ENCODE data around the gene HES5. TPM values are rescaled to one million over a fixed set of nuclear protein-coding genes. Genes with fewer than 3 reads are reported as not detected.

HES5 gene
- total and polyA plus RNA-seq, 10 donors, result 0.36 to 0.54 (median 0.38) TPM; not detected in 5

DNA sequence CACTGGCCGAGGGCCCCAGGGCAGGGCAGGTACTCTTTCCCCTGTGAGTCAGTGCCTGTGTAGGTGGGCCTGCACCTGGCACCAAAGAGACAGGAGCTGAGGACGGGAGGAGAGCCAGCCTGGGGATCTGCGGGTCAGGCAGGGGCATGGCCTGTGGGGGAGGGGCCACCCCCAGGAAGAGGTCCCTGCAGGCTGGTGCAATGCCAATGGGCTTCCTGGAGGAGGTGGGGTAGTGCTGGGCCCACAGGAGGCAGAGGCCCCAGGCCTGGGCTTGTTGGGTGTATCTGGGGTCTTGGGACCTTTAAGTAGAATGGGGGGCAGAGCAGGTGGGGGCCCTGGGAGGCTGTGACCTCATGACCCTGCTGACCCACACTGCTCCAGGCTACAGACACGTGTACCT lies 30.8 kb downstream of the HES5 start:
- intact Hi-C loops (cut with DNase I; ENCODE audit: low total_unique reads), result no loop called here
- TF ChIP-seq POLR2A (IDR thresholded peaks at IDR 0.05) (no peak), POLR2AphosphoS5 (IDR thresholded peaks at IDR 0.05) (no peak)
- TF ChIP-seq, protein P1, sequence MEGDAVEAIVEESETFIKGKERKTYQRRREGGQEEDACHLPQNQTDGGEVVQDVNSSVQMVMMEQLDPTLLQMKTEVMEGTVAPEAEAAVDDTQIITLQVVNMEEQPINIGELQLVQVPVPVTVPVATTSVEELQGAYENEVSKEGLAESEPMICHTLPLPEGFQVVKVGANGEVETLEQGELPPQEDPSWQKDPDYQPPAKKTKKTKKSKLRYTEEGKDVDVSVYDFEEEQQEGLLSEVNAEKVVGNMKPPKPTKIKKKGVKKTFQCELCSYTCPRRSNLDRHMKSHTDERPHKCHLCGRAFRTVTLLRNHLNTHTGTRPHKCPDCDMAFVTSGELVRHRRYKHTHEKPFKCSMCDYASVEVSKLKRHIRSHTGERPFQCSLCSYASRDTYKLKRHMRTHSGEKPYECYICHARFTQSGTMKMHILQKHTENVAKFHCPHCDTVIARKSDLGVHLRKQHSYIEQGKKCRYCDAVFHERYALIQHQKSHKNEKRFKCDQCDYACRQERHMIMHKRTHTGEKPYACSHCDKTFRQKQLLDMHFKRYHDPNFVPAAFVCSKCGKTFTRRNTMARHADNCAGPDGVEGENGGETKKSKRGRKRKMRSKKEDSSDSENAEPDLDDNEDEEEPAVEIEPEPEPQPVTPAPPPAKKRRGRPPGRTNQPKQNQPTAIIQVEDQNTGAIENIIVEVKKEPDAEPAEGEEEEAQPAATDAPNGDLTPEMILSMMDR (IDR thresholded peaks at IDR 0.05 in 8 of 11, conservative IDR thresholded peaks at IDR 0.05 in 3 of 11), result no peak
- H3K9me3 ChIP-seq, result no peaks in the 10 kb centered on the region
- no peak overlapping the region for H3K4me3 ChIP-seq
- no peaks in the 10 kb centered on the region for H3K36me3 ChIP-seq
- H3K4me1 ChIP-seq, result peaks cover 10 to 86% (median 58%) of the 10 kb centered on the region in 6 donors
- H3K27ac ChIP-seq, result no peak overlapping the region
- peaks cover 0 to 32% (median 7%) of the 10 kb centered on the region in 7 donors for H3K27me3 ChIP-seq (replicated peaks in 1 of 7)
- WGBS, 5 donors, result 62 to 74% (median 66%) methylated on average over 1 to 4 of the region's 4 CpGs
- no peak for DNase-seq

GRCh38 chr1:2498648-2499047 lies 31.4 kb downstream of the HES5 start:
- H3K4me1 ChIP-seq, result peaks cover 10 to 86% (median 63%) of the 10 kb centered on the region in 6 donors
- H3K27me3 ChIP-seq (replicated peaks in 1 of 7), result peaks cover 0 to 26% (median 4%) of the 10 kb centered on the region in 7 donors
- no peak overlapping the region for H3K27ac ChIP-seq
- WGBS, 5 donors, result 81 to 88% (median 84%) methylated on average over 14 to 19 of the region's 19 CpGs; no CpG with 5 or more reads in 1 of the 5 donors
- TF ChIP-seq POLR2A (IDR thresholded peaks at IDR 0.05) (no peak), POLR2AphosphoS5 (IDR thresholded peaks at IDR 0.05) (no peak)
- TF ChIP-seq, protein P1 (IDR thresholded peaks at IDR 0.05 in 8 of 11, conservative IDR thresholded peaks at IDR 0.05 in 3 of 11), result no peak
- intact Hi-C loops (cut with DNase I; ENCODE audit: low total_unique reads), result no loop called here
- H3K9me3 ChIP-seq, result no peaks in the 10 kb centered on the region
- no peak for DNase-seq
- H3K36me3 ChIP-seq, result no peaks in the 10 kb centered on the region
- H3K4me3 ChIP-seq, result no peak overlapping the region

DNA sequence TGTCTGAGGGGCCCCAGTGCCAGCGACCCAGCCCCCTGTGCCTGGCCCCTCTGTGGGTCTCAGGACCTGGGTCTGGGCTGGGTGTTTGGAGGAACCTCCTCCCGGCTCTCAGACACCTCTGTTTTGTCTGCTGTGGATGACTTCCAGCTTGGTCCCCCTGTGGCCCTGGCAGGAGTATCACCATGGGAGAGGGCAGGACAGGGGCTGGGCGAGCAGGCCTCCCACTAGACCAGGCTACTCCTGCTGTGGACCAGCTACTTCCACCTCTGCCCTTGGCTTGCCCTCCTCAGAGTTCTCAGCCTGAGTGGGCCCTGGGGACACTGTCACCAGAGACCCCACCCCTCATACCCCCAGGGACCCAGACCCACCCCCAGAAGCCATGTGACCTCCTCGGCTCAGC lies 32.2 kb downstream of the HES5 start:
- 50 to 66% (median 58%) methylated on average over 3 to 4 of the region's 4 CpGs for WGBS, 5 donors
- TF ChIP-seq, protein P1 (IDR thresholded peaks at IDR 0.05 in 8 of 11, conservative IDR thresholded peaks at IDR 0.05 in 3 of 11), result no peak
- TF ChIP-seq POLR2A (IDR thresholded peaks at IDR 0.05) (no peak), POLR2AphosphoS5 (IDR thresholded peaks at IDR 0.05) (no peak)
- H3K9me3 ChIP-seq, result no peaks in the 10 kb centered on the region
- peaks cover 10 to 92% (median 68%) of the 10 kb centered on the region in 6 donors for H3K4me1 ChIP-seq
- no peak overlapping the region for H3K27ac ChIP-seq
- intact Hi-C loops (cut with DNase I; ENCODE audit: low total_unique reads), result no loop called here
- no peaks in the 10 kb centered on the region for H3K36me3 ChIP-seq
- no peak overlapping the region for H3K4me3 ChIP-seq
- H3K27me3 ChIP-seq (replicated peaks in 1 of 7), result peaks cover 0 to 20% (median 0%) of the 10 kb centered on the region in 7 donors
- no peak for DNase-seq

GRCh38 chr1:2496746-2497145 lies 33.3 kb downstream of the HES5 start:
- intact Hi-C loops (cut with DNase I; ENCODE audit: low total_unique reads), result no loop called here
- Histone ChIP-seq H3K4me3 (peak overlapping the region in 1 of 8 donors; percentile 3), H3K27ac (peak overlapping the region in 1 of 8 donors; percentile 45), H3K4me1 (peaks cover 10 to 90% (median 69%) of the 10 kb centered on the region in 6 donors), H3K9me3 (no peaks in the 10 kb centered on the region), H3K27me3 (replicated peaks in 1 of 7) (peaks cover 0 to 13% (median 0%) of the 10 kb centered on the region in 7 donors), H3K36me3 (no peaks in the 10 kb centered on the region)
- 65 to 92% (median 92%) methylated on average over 10 to 26 of the region's 26 CpGs for WGBS, 5 donors
- DNase-seq, result no peak
- TF ChIP-seq, protein P1 (IDR thresholded peaks at IDR 0.05 in 8 of 11, conservative IDR thresholded peaks at IDR 0.05 in 3 of 11), result no peak
- TF ChIP-seq POLR2AphosphoS5 (IDR thresholded peaks at IDR 0.05) (no peak), POLR2A (IDR thresholded peaks at IDR 0.05) (no peak)

All from spleen (tissue), 11 donors.